ENCODE data around the gene RAB34. TPM values are rescaled to one million over a fixed set of nuclear protein-coding genes. Genes with fewer than 3 reads are reported as not detected.
"Not testable (repeated sequence)": the region's sequence is repeated elsewhere in the genome, so short reads cannot be mapped to it uniquely, and the experiment has no call there.

The RAB34 gene
- total RNA-seq, 1 experiment from 2014 or later = 191 TPM

DNA sequence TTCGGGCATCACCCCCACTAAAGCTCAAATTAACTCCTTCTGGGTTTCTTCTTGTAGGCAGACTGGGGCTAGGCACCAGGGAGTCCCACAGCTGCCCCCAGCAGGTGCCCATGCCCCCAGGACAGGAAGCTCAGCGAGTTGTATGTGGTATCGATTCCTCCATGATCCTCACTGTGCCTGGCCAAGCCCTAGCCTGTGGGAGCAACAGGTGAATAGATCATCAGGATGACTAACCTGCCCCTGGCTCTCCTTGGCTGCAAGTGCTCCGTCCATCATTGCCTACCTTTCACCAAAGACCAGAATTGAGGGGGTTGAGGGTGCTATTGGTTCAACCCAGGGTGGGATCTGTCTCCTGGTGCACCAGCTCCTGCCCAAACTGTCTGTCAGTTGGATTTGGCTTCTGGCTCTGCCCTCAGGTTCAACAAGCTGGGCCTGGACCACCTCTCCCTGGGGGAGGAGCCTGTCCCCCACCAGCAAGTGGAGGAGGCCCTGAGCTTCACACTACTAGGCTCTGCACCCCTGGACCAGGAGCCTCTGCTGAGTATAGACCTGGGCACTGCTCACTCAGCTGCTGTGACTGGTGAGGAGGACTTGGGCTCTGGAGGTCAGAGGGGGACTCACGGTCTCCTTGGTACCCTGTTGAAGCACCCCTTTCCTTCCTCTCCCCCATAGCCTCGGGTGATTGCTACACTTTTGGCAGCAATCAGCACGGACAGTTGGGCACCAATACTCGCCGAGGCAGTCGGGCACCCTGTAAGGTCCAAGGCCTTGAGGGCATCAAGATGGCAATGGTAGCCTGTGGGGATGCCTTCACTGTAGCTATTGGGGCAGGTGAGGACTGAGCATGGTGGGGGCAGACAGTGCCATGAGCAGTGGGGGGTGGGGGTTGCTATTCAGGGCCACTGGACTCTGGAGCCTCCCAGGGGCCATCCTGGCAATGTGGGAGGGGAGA is 23.0 kb upstream of the RAB34 start:
- Histone ChIP-seq H3K27ac (no peak overlapping the region), H3K36me3 (peaks cover 5% of the 10 kb centered on the region; the same call in 1 of the 2 replicates), H3K27me3 (no peaks in the 10 kb centered on the region), H3K4me3 (no peak overlapping the region), H3K4me1 (peaks cover 14% of the 10 kb centered on the region), H3K9me3 (replicated peaks) (no peaks in the 10 kb centered on the region)
- DNase-seq = no peak

DNA sequence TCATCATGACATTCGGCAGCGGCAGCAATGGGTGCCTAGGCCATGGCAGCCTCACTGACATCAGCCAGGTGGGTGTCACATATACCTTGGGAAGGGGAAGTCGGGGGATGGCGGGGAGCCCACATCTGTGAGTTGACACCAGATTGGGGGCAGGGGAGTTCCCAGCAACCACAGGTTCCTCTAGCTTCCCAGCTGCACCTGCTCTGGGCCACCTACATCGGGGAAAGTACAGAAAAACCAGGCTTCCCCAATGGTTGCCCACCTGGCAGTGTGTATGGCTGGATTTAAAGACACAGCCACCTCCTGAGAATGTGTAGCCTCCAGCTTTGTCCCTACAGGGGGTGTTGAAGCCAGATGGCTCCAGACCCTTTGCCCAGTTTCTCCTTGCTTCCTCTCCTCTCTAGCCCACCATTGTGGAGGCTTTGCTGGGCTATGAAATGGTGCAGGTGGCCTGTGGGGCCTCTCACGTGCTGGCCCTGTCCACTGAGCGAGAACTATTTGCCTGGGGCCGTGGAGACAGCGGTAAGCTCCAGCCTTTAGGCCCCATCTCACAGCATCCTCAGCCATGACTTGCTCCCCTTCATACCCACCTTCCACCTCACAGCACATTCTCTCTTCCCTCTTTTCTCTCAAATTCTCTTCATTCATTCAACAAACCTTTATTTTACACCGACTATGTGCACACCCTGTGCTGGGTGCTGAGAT is 21.2 kb upstream of the RAB34 start:
- H3K4me3 ChIP-seq = no peak overlapping the region
- H3K4me1 ChIP-seq = peaks cover 12% of the 10 kb centered on the region
- no peaks in the 10 kb centered on the region for H3K27me3 ChIP-seq
- H3K27ac ChIP-seq = no peak overlapping the region
- H3K36me3 ChIP-seq = no peaks in the 10 kb centered on the region
- no peak for DNase-seq
- H3K9me3 ChIP-seq (replicated peaks) = no peaks in the 10 kb centered on the region

DNA sequence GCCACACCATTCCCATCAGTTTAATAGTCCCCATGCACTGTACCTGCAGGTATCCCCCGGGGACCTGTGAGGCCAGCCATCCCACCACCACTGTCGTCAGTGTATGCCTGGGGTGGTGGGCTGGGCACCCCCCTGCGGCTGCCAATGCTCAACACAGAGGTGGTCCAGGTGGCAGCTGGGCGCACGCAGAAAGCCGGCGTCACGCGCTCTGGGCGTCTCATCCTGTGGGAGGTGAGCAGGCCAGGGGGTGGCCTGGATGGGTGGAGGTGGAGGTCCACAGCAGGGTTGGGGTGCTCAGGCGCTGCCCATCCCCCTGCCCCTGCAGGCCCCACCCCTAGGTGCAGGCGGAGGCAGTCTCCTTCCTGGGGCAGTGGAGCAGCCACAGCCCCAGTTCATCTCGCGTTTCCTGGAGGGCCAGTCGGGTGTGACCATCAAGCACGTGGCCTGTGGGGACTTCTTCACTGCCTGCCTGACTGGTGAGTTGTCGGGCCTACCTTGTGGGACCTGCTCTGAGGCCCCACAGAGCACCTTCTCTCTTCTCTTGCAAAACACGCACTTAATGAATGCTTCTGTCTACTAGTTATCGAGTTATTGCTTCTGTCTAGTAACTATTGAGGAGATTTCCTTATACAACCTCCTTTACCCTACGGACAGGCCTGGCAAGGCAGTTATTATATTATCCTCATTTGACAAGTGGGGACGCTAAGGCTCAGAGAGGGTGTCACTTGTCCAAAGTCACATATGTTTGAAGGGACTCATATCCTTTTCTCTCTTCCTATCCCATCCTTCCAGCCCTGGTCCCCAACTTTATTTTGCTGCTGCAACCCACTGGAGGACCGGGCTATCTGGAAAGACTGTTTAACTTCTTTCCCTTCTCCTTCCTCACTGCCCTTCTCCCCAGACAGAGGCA is 20.4 kb upstream of the RAB34 start:
- Histone ChIP-seq H3K4me3 (no peak overlapping the region), H3K9me3 (replicated peaks) (no peaks in the 10 kb centered on the region), H3K4me1 (peaks cover 12% of the 10 kb centered on the region), H3K27me3 (no peaks in the 10 kb centered on the region), H3K27ac (no peak overlapping the region), H3K36me3 (no peaks in the 10 kb centered on the region)
- DNase-seq = no peak

DNA sequence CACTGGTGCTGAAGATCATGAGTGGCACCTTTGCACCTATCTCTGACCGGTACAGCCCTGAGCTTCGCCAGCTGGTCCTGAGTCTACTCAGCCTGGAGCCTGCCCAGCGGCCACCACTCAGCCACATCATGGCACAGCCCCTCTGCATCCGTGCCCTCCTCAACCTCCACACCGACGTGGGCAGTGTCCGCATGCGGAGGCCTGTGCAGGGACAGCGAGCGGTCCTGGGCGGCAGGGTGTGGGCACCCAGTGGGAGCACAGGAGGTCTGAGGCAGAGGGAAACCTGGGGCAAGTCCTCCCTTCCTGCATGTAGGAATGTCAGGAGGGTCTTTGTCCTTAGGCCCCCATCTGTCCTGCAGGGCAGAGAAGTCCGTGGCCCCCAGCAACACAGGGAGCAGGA is 19.6 kb upstream of the RAB34 start:
- no peak overlapping the region for H3K27ac ChIP-seq
- peaks cover 11% of the 10 kb centered on the region for H3K4me1 ChIP-seq
- H3K4me3 ChIP-seq = no peak overlapping the region
- H3K9me3 ChIP-seq (replicated peaks) = no peaks in the 10 kb centered on the region
- H3K27me3 ChIP-seq = no peaks in the 10 kb centered on the region
- H3K36me3 ChIP-seq = no peaks in the 10 kb centered on the region
- no peak for DNase-seq

DNA sequence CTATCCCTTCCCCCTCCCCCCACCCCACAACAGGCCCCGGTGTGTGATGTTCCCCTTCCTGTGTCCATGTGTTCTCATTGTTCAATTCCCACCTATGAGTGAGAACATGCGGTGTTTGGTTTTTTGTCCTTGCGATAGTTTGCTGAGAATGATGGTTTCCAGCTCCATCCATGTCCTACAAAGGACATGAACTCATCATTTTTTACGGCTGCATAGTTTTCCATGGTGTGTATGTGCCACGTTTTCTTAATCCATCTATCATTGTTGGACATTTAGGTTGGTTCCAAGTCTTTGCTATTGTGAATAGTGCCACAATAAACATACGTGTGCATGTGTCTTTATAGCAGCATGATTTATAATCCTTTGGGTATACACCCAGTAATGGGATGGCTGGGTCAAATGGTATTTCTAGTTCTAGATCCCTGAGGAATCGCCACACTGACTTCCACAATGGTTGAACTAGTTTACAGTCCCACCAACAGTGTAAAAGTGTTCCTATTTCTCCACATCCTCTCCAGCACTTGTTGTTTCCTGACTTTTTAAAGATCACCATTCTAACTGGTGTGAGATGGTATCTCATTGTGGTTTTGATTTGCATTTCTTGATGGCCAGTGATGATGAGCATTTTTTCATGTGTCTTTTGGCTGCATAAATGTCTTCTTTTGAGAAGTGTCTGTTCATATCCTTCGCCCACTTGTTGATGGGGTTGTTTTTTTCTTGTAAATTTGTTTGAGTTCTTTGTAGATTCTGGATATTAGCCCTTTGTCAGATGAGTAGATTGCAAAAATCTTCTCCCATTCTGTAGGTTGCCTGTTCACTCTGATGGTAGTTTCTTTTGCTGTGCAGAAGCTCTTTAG is 18.5 kb upstream of the RAB34 start:
- H3K27me3 ChIP-seq; H3K36me3 ChIP-seq; H3K4me3 ChIP-seq; H3K27ac ChIP-seq; H3K4me1 ChIP-seq; H3K9me3 ChIP-seq (replicated peaks); DNase-seq: not testable (repeated sequence)

DNA sequence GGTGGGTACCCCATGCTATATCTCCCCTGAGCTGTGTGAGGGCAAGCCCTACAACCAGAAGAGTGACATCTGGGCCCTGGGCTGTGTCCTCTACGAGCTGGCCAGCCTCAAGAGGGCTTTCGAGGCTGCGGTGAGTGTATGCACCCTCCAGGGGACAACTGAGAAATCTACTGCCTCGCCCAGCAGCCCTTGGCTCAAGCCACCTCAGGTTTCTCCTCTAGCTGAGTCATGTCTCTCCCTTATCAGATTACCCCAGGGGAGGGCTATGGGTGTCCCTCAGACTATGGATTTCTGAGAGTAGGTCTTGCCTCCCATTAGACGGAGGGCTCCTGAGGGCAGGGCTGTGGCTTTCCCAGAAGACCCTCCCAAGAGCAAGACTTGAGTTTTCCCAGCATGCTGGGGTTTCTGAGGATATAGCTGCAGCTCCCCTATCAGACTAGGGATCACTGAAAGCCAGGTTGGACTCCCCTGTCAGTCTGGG is 17.6 kb upstream of the RAB34 start:
- Histone ChIP-seq H3K4me3 (no peak overlapping the region), H3K9me3 (replicated peaks) (no peaks in the 10 kb centered on the region), H3K4me1 (no peaks in the 10 kb centered on the region), H3K27me3 (no peaks in the 10 kb centered on the region), H3K36me3 (no peaks in the 10 kb centered on the region), H3K27ac (no peak overlapping the region)
- no peak for DNase-seq

DNA sequence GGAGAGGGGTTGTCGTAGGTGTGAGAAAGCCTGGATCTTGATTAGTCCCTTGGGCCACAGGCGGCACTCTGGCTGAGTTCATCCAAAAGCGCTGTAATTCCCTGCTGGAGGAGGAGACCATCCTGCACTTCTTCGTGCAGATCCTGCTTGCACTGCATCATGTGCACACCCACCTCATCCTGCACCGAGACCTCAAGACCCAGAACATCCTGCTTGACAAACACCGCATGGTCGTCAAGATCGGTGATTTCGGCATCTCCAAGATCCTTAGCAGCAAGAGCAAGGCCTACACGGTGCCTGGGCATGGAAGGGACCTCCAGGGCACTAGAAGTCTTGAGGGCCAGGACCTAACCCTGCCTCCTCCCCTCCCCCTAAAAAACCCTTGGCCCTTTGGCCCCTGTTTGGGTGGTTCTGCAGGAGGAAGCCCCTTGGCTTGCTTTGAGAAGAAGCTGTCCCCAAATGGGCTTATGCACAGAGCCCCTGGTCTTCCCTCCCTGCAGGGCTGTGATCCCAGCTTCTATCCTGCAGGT is 17.1 kb upstream of the RAB34 start:
- H3K27me3 ChIP-seq = no peaks in the 10 kb centered on the region
- no peak overlapping the region for H3K27ac ChIP-seq
- no peak for DNase-seq
- H3K9me3 ChIP-seq (replicated peaks) = no peaks in the 10 kb centered on the region
- no peaks in the 10 kb centered on the region for H3K36me3 ChIP-seq
- H3K4me3 ChIP-seq = no peak overlapping the region
- H3K4me1 ChIP-seq = no peaks in the 10 kb centered on the region

DNA sequence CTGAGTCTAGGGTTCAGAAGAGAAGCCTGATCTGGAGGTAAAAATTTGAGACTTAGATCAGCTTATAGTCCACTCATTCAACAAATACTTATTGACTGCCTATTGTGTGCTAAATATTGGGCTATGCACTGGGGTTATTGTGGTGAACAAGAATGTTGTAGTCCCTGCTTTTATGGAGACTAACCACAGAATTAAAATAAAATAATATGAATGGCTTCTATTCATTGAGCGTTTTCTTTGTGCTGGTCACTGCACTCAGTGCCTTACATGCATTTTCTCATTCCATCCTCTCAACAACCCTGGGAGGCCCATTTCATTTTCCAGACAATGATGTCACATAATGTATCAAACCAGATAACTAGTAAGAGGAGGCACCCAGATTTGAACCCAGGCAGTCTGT is 15.7 kb upstream of the RAB34 start:
- no peak overlapping the region for H3K27ac ChIP-seq
- H3K9me3 ChIP-seq (replicated peaks) = no peaks in the 10 kb centered on the region
- no peaks in the 10 kb centered on the region for H3K4me1 ChIP-seq
- DNase-seq = no peak
- no peak overlapping the region for H3K4me3 ChIP-seq
- no peaks in the 10 kb centered on the region for H3K36me3 ChIP-seq
- H3K27me3 ChIP-seq = no peaks in the 10 kb centered on the region

DNA sequence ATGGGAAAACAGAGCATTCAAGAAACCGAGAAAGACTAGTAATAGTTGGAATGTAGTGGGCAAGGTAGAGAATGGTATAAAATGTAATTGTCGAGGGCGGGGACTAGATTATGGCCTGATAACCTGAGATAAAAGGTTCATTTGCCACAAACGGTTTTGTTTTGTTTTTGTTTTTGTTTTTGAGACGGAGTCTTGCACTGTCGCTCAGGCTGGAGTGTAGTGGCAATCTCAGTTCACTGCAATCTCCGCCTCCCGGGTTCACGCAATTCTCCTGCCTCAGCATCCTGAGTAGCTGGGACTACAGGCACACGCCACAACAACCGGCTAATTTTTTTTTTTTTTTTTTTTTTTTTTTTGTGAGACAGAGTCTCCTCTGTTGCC is 12.3 kb upstream of the RAB34 start:
- no peak overlapping the region for H3K4me3 ChIP-seq
- H3K4me1 ChIP-seq = peaks cover 2% of the 10 kb centered on the region
- DNase-seq = no peak
- H3K36me3 ChIP-seq = no peaks in the 10 kb centered on the region; the same call in 1 of the 2 replicates
- H3K27me3 ChIP-seq = no peaks in the 10 kb centered on the region
- H3K9me3 ChIP-seq (replicated peaks) = no peaks in the 10 kb centered on the region
- no peak overlapping the region for H3K27ac ChIP-seq

DNA sequence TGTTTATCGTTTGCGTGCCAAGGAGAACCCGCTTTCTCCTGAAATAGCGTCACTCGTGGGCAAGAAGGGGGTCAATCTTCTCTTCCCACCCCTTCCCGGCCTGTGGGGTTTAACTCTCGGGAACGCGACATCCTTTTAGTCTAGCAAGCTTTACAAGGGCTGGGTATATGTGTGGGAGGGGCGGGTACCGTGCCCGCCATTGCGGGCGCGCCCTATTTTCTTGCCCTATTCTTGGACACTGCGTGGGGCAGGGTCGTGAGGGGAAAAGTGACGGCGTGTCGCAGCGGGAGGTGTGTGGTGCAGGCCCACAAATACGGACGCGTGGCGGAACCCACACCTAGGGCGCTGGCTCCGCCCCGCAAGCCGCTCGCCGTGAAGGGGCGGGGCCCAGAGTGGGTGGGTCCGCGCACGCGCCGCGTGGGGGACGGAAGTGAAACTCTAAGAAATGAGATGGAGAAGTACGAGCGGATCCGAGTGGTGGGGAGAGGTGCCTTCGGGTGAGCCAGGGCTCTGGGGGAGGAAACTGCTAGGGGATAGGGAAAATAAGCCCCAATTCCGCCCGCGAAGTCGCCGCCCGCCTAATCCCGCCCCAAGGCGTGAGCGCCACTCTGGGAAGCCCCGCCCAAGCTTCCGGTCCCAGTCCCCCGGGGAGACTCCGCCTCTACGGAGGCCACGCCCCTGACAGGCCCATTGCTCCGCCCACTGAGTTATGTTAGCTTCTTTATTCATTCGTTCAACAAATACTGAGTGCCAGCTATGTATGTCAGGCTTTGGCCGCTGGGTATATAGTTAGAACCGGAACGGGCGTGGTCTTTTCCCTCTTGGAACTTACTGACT is 10.9 kb upstream of the RAB34 start, which contains the start of gene NEK8:
Gene NEK8, plus strand, starts transcription at position 425 of the 837 bp plus-strand sequence. Its CDS starts 26 bp downstream, at position 451.
- H3K27me3 ChIP-seq = no peaks in the 10 kb centered on the region
- no peaks in the 10 kb centered on the region for H3K9me3 ChIP-seq (replicated peaks)
- H3K4me3 ChIP-seq = peak within 1 kb of the TSS; percentile 80
- DNase-seq = peak; percentile 96 to 98
- H3K36me3 ChIP-seq = peaks cover 12% of the 10 kb centered on the region
- peaks cover 11% of the 10 kb centered on the region for H3K4me1 ChIP-seq
- peak within 1 kb of the TSS; percentile 83 for H3K27ac ChIP-seq

DNA sequence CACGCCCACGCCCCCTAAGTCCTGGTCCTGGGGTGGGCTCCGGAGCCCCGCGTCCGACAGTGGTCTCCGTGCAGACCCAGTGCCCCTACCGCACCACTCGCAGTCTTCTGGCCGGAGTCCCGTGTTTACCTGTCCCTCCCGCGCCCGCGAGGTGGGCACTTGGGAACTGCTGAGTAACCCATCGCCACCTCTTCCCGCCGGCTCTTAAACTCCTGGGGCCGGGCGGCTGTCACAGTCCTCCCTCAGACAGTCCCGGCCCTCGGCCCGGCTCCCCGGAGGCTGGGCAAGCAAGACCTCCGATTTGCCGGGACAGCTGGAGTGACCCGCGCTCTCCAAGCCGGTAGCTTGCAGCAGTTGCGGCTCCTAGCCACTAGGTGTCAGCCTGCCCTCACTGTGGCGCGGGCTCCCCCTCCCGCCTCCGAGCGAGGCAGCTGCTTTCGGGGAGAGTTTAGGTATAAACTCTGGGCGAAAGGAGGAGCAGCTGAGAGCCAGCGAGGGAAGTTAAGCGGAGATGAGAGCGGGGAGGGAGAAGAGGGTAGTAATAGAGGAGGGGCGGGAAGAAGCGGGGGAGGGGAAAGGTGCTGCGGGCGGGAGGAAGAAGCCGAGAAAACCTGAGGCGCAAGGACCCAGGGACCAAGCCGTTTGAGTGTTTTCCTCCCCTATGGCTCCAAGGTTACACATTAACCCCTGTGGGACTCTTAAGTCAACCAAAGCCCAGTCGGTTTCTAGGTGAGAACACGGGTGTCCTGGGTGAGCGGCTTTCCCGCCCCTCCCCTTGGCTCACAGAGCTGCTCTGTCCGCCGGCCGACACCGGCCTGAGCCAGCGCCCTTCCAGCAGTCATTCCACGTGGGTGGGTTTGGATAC is 9.2 kb upstream of the RAB34 start:
- Histone ChIP-seq H3K9me3 (replicated peaks) (no peaks in the 10 kb centered on the region), H3K4me3 (peak overlapping the region; percentile 80), H3K27ac (peak overlapping the region; percentile 83), H3K27me3 (no peaks in the 10 kb centered on the region), H3K36me3 (peaks cover 29% of the 10 kb centered on the region), H3K4me1 (peaks cover 14% of the 10 kb centered on the region)
- DNase-seq = peak; percentile 97 to 99

DNA sequence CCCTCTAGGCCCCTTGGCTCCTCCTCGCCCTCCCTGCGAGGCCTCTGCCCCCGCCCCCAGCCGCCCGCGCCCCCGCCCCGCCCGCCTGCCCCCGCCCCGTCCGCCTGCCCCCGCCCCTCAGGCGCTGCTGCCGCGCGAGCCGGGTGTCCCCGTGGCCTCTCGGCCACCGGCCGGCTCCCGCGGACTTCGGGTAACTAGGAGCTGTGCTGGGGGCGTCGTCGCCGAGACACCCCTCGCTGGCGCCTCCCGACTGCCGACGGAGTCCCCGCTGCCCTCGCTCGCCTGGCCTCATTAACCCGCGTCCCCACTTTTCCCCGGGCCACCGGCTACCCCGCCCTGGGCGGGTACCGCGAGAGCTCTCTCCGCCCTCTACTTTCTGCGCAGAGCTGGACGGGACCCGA is 8.6 kb upstream of the RAB34 start, which contains the start of gene TLCD1:
Gene TLCD1, minus strand, starts transcription at position 8 of the 401 bp plus-strand sequence. CDS start 136 bp downstream, outside the sequence.
- DNase-seq = peak; percentile 84 to 85
- H3K4me3 ChIP-seq = peak within 1 kb of the TSS; percentile 80
- H3K27ac ChIP-seq = peak within 1 kb of the TSS; percentile 83
- H3K27me3 ChIP-seq = no peaks in the 10 kb centered on the region
- H3K4me1 ChIP-seq = peaks cover 20% of the 10 kb centered on the region
- no peaks in the 10 kb centered on the region for H3K9me3 ChIP-seq (replicated peaks)
- peaks cover 35% of the 10 kb centered on the region for H3K36me3 ChIP-seq

Data from SJCRH30 (cell line).